Loucy (cell line): ENCODE data around the gene ZNHIT6.

Source experiments
- CTCF ChIP-seq: fragments of 200-600 bp; sonication (generic); conservative IDR thresholded peaks from 2 replicates; pipeline ENCODE4 v1.5.1; 2014; ENCODE audit warnings: mild to moderate bottlenecking, antibody characterized with exemption, low read length
- EZH2phosphoT487 ChIP-seq: fragments of 200-600 bp; IDR thresholded peaks from 2 replicates; pipeline ENCODE4 v1.6.1; 2018; ENCODE audit warnings: antibody characterized with exemption, mild to moderate bottlenecking, moderate library complexity, borderline replicate concordance

DNA sequence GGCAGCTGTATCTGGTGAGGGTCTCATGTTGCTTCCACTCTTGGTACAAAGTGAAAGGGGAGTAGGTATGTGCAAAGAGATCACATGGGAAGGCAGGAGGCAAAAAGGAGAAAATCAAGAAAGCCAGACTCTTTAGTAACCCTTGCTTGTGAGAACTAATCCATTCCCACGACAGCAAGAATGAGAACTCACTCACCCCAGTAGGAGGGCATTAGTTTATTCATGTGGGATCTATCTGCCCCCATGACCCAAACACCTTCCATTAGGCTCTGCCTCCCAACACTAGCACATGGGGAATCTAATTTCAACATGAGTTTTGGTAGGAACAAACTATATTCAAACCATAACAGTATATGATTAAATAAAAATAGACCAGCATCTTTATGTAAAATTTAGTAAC, 57.6 kb downstream of the ZNHIT6 start:
- TF ChIP-seq CTCF (no peak), EZH2phosphoT487 (no peak)
